HL-60/S4 (cell line): ENCODE data around the gene SAE1.

ENCODE experiments used
- in situ Hi-C: fragments of 300-500 bp; cut with MboI; formaldehyde crosslinking; loops from 2 replicates; pipeline ENCODE4 v1.14.3; 2022; ENCODE audit warnings: low sequenced_read_pairs

The SAE1 gene

DNA sequence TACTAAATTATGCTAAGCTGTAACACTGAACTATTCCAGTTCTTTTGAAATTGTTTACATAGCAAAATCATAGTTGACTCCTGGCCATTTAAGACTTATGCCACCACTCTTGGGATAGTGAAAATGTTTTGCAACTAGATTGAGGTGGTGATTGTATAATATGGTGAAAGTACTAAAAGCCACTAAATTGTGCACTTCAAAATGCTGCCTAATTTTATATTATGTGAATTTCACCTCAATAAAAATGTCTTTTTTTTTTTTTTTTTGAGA is 5.0 kb upstream of the SAE1 start:
- in situ Hi-C loops, result loop anchor here (5.0 to 25.0 kb wide), 2 partner anchors 43 to 263 kb away; partner anchors contain the start of genes AP2S1 and ARHGAP35

DNA sequence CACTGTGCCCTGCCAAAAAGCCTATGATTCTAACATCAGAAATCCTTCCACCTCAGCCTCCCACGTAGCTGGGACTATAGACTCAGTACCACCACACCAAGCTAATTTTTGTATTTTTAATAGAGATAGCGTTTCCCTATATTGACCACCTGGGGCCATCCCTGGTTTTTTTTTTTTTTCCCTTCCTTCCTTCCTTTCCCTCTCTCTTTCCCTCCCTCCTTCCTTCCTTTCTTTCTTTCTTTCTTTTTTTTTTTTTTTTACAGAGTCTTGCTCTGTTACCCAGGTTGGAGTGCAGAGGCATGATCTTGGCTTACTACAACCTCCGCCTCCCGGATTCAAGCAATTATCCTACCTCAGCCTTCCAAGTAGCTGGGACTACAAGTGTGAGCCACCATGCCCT is 1.1 kb upstream of the SAE1 start:
- in situ Hi-C loops, result loop anchor here (5.0 to 25.0 kb wide), 2 partner anchors 47 to 267 kb away; partner anchors contain the start of genes AP2S1 and ARHGAP35

DNA sequence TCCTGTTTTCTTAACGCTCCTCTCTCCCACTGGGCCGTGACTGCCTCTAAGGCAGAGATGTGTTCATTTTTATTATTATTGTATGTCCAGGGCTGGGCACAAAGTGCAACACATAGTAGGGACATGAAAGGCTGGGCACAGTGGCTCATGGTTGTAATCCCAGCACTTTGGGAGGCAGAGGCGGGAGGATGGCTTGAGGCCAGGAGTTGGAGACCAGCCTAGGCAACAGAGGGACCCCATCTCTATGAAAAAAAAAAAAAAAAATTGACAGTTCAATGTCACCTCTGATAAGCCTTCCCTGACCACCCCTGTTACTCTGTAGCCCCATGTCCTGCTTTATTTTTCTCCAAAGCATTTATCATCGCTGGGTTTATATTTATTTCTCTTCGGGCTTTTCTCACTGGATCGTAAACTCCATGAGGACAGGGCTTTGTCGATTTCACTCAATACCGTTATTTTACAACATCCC is 481 bp upstream of the SAE1 start:
- in situ Hi-C loops, result loop anchor here (25.0 kb wide), 1 partner anchor 268 kb away; the partner anchor contains the start of genes AP2S1 and ARHGAP35

DNA sequence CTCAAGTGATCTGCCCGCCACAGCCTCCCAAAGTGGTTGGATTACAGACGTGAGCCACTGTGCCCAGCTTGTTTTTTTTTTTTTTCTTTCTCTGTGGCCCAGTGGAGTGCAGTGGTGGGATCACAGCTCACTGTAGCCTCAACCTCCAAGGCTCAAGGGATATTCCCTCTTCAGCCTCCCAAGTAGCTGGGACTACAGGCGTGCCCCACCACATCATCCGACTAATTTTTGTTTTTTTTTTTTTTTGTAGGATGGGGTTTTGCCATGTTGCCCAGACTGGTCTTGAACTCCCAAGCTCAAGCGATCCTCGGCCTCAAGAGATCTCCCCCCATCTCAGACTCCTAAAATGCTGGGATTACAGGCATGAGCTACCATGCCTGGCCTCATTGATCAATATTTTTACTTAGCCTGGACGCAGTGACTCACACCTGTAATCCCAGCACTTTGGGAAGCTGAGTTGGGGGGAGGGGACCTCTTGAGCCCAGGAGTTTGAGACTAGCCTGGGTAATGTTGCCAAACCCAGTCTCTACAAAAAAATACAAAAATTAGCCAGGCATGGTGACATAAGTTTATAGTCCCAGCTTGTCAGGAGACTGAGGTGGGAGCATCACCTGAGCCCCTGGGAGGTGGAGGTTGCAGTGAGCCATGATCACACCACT is 1.7 kb downstream of the SAE1 start:
- in situ Hi-C loops, result loop anchor here (25.0 kb wide), 1 partner anchor 270 kb away; the partner anchor contains the start of genes AP2S1 and ARHGAP35

DNA sequence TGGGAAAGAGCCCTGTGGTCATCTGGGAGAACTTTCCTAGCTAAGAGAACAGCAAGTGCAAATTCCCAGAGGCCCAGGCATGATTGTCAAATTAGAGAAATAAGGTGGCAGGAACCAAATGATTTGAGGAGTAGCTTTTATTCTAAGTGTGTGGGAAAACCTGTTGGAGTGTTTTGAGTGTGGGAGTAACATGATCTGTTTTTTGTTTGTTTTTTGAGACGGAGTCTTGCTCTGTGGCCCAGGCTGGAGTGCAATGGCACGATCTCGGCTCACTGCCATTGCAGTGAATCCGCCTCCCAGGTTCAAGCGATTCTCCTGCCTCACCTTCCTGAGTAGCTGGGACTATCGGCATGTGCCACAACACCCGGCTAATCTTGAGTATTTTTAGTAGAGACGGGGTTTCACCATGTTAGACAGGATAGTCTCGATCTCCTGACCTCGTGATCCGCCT is 2.4 kb downstream of the SAE1 start:
- in situ Hi-C loops, result loop anchor here (25.0 kb wide), 1 partner anchor 271 kb away; the partner anchor contains the start of genes AP2S1 and ARHGAP35

DNA sequence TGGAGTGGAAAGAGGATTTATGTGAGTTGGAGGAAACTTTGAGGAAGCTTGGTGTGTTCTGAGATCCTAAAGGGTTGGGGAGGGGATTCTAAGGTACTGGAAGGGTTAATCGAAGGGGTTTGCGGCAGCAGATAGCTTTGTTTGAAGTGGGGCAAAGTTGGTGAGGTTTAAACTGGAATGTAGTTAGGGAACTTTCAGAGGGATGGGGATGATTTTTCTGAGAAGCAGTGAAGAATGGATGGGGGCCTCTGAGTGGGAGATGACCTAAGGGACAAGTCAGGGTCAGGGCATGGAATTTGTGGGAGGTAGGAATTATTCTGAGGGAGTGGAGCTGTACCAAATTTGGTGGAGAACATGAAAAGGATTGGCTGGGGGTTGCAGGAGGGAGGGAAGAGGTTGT is 3.9 kb downstream of the SAE1 start:
- in situ Hi-C loops, result loop anchor here (25.0 kb wide), 1 partner anchor 272 kb away; the partner anchor contains the start of genes AP2S1 and ARHGAP35

DNA sequence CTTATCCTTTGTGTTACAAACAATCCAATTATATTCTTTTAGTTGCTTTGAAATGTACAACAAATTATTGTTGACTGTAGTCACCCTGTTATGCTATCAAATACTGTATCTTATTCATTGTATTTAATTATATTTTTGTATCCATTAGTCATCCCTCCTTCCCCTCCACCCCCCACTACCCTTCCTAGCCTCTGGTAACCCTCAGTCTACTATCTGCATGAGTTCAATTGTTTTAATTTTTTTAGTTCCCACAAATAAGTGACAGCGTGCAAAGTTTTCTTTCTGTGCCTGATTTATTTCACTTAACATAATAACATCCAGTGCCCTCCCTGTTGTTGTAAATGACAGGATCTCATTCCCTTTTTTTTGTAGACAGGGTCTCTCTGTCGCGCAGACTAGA is 4.5 kb downstream of the SAE1 start:
- in situ Hi-C loops, result loop anchor here (25.0 kb wide), 1 partner anchor 273 kb away; the partner anchor contains the start of genes AP2S1 and ARHGAP35

DNA sequence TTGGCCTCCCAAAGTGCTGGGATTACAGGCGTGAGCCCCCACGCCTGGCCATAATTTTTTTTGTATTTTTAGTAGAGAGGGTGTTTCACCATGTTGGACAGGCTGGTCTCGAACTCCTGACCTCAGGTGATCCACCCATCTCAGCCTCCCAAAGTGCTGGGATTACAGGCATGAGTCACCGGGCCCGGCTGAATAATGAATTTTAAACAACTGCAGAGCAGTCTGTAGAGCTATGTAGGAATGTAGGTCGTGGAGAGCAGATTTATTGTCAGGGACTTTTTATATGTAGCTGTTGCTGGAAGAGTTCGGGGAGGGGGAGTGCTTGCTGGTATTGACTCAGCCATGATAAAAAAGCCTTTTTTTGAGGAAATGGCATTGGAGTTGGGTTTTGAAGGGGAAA is 10.6 kb downstream of the SAE1 start:
- in situ Hi-C loops, result loop anchor here (25.0 kb wide), 1 partner anchor 279 kb away; the partner anchor contains the start of genes AP2S1 and ARHGAP35

DNA sequence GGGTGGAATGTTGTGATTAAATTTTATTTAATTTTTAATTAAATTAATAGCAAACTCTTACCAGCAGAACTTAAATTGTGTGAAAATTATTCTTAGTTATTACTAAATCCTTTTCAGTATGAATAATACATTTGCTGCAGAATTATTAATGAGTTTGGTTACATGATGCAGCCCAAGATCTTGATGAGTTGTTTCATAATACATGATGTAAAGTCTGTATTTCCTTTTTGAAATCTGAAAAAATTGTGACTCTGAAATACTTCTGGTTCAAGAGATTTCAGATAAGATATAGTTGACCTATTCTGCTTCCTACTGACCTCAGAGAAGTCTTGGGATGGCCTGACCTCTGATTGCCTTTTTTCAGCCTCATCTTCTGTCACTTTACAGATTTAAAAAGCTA is 11.1 kb downstream of the SAE1 start:
- in situ Hi-C loops, result loop anchor here (25.0 kb wide), 1 partner anchor 279 kb away; the partner anchor contains the start of genes AP2S1 and ARHGAP35

DNA sequence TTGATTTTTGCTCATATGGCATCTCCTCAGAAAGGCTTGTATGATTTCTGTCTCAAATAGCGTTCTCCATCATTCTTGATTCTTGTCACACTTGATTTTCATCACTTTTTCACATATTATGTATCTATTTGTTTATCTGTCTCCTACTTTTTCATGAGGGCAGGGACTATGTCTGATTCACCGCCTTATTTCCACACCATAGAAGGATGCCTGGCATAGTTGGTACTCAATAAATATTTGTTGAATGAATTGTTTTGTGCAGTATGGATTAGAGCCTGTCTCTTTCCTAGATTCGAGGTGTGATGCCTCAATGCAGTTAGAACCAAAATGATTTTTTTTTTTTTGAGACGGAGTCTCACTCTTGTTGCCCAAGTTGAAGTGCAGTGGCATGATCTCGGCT is 12.1 kb downstream of the SAE1 start:
- in situ Hi-C loops, result loop anchor here (25.0 kb wide), 1 partner anchor 280 kb away; the partner anchor contains the start of genes AP2S1 and ARHGAP35

DNA sequence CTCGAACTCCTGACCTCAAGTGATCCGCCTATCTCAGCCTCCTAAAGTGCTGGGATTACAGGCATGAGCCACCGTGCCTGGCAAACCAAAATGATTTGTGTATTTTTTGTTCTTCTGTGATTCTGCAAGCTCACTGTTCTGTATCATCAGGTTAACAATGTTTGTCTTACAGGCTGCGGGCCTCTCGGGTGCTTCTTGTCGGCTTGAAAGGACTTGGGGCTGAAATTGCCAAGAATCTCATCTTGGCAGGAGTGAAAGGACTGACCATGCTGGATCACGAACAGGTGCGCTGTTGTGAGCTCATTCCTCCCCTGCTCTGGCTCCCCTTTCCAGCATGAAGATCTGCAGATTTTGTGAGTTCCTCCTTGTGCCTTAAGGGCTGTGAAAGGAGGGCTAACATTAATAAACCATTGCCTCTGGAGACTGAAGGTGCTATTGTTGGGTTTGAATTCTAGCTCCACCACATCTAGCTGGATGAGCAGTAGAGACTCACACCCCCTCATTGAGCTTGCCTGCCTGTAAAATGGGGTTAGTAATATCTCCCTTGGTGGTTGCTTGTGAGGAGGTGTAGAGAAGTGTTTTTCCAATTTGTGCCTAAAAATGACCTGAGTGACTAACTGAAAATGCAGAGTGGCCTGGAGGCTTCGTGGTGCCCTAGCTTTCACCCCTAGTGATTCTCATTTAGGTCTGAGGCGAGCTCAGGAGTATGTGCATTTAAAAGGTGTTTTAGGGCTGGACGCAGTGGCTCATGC is 12.9 kb downstream of the SAE1 start:
- in situ Hi-C loops, result loop anchor here (25.0 kb wide), 1 partner anchor 281 kb away; the partner anchor contains the start of genes AP2S1 and ARHGAP35

DNA sequence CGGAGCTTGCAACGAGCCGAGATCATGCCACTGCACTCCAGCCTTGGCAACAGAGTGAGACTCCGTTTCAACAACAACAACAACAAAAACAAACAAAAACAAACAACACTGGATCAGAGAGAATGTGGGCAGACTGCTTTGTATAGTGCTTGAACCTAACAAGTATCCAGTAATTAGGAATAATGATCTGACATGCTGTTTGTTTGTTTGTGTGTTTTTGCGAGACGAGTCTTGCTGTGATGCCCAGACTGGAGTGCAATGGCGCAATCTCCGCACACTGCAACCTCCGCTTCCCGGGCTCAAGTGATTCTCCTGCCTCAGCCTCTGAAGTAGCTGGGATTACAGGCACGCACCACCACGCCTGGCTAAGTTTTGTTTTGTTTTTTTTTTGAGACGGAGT is 14.0 kb downstream of the SAE1 start:
- in situ Hi-C loops, result loop anchor here (25.0 kb wide), 1 partner anchor 282 kb away; the partner anchor contains the start of genes AP2S1 and ARHGAP35

DNA sequence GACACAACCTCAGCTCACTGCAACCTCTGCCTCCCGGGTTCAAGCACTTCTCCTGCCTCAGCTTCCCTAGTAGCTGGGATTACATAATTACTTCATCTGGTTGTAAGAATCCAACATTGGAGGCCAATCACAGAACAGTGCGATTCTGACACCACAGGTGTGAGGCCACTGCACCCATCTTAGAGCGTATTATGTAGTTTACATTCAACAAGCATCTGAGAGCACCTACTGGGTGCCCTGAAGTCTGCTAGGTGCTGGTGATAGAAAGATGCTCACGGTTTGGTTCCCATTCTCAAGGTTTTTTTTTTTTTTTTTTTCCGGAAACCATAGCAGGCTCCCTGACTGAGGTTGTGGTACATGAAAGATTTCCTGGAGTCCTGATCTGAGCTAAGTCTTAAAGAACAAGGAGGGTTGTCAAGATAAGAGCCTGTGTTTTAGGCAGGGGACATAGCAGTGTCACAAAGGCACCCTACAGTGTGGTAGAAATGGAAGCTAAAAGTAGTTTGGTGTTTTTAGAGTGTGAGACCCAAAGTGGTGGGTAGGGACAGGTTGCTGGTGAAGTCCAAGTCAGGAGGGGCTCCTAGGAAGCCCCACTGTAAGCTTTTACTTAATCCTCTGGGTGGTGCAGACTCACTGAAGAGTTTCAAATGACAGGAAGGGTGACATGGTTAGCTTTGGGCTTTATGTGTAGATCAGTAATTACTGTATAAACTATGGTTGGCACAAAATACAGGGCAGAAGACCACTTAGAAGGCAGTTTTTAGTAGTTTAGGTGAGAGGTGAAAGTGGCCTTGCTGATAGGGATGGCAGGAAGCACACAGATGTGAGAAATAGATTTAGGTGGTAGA is 15.2 kb downstream of the SAE1 start:
- in situ Hi-C loops, result loop anchor here (25.0 kb wide), 1 partner anchor 284 kb away; the partner anchor contains the start of genes AP2S1 and ARHGAP35

DNA sequence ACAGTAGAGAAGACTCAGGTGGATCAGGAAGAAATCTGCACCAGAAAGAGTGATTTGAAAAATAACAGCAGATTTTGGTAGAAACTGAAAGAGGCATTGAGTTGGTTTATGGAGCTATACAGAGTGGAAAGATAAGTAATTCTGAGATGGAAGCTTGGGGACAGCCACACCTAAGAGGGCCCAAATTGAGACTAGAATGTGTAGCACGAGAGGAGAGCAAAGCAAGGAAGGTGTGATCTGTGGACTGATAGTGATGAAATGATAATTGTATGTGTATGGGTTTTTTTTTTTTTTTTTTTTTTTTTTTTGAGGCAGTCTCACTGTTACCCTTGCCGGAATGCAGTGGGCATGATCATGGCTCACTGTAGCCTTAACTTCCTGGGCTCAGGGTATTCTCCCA is 16.3 kb downstream of the SAE1 start:
- in situ Hi-C loops, result loop anchor here (25.0 kb wide), 1 partner anchor 285 kb away; the partner anchor contains the start of genes AP2S1 and ARHGAP35

DNA sequence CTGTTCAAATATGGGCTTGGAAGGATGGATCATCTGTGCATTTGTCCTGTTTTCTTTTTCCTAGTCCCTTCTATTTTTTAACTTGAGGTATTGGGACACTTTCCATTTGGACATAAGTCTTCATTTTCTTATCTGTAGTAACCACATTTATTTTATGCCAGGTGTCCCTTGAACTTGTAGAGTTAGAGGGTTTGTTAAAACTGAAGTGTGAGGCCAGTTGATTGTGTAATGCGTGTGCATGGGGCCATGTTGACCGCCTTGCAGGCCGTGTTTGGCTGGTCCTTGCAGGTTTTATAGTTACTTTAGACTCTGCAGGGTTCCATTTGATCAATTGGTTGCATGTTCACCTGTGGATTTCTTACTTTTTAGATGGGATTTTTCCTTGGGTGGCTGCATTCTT is 21.0 kb downstream of the SAE1 start:
- in situ Hi-C loops, result no loop called here

DNA sequence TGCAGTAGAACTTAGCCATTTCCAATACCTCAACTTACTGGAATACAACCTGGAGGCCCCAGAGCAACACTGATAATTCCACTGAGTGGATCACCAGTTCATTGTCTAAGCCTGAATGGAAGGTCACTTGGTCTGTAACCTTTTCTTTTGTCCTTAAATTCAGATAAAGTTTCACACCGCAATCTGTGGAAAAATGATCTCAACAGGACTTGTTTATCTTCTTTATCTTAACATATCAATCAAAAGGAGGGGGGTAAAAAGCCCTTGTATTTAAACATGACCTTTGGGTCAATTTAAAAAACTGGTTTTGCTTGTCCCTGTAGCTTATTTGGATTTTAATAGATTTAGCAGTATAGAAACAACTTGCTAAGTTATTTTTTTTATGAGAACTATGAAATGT is 21.6 kb downstream of the SAE1 start:
- in situ Hi-C loops, result no loop called here

DNA sequence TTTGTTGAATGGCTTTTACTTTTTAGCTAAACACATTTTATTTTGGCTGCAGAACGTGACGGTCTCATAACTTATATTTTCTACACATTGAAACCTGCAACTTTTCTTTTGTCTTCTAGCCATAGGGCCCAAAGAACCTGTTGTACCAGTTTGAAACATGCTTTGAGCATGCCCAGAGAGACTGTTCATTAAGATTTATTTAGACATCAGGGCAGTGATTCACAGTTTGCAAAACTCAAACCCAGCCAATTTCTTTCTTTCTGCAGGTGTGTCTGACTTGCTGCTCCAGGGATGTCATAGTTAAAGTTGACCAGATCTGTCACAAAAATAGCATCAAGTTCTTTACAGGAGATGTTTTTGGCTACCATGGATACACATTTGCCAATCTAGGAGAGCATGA is 22.0 kb downstream of the SAE1 start:
- in situ Hi-C loops, result no loop called here

DNA sequence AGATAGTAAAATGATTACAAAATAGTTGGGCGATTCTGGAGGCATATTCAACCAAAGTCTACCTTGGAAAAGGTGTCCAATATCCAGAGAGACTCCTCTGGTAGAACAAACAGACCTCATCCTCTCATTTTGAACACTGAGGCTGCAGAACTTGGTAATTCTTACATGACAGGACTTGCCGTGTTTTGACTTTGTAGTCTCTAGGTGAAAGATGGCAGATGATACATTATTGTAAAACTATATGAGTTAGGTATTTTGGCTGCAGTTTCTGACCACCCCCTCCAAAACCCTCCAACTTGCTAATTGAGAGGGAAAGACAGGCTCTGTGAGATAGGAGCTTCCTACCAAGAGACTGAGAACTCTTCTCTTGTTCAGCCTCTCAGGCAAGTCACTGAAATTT is 22.6 kb downstream of the SAE1 start:
- in situ Hi-C loops, result no loop called here

DNA sequence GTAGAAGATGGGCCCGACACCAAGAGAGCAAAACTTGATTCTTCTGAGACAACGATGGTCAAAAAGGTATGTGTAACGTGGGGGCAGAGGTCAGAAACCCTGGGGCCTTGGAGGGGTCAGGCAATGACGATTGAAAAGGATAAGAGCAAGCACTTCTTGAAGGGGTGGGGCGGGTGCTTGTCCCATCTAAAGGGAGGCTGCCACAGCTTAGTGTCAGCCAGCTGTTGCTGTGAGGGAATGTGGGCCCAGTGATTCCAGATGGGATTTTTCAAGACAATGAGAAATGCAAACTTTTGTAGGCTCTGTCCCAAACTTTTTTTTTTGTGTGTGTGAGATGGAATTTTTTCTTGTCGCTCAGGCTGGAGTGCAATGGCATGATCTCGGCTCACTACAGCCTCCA is 24.5 kb downstream of the SAE1 start:
- in situ Hi-C loops, result no loop called here

DNA sequence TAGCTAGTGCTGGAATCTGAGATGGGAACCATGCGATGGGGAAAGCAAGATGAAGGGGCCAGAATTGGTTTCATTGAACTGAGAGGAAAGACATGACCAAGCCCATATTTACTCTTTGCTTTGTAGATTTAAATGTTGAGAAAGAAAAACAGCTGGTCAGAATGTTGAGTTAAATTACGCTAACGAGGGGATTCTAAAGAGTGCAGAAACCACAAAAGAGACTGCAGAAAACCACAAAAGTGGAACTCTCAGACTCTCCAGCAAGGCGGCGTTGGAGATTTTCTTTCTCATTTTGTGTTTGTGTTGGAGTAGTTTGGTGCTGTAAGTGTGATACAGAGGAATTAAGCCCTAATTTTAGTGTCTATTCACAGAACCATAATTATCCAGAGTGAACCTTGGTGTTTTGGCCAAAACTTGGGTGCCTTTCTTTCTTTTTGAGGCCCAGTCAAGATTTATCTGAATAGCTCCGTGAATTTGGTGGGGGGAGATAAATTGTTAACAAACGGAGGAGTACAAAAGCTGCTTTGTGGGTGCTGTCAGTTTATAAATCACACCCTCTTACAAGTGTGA is 26.3 kb downstream of the SAE1 start:
- in situ Hi-C loops, result no loop called here
